Fibroblast of lung (primary cell): ENCODE results near the gene NUDT14. TPM values are rescaled to one million over a fixed set of nuclear protein-coding genes. Genes with fewer than 3 reads are reported as not detected.

ENCODE experiments used
- DNase-seq, 2 donors: peaks; one replicate each; pipeline versions ENCODE4 v3.0.0 to v3.0.0-alpha.2; 2010; ENCODE audit warnings: low read depth in 2 of 2
- H2AFZ ChIP-seq: 2 replicates; pipeline ENCODE4 v1.5.1; 2012; ENCODE audit warnings: low read length, control low read depth, inconsistent platforms
- H3K27ac ChIP-seq: 2 replicates; pipeline ENCODE4 v1.5.1; 2011; ENCODE audit warnings: low read length, control low read depth; ENCODE audit not compliant: insufficient read depth
- H3K27me3 ChIP-seq: 2 replicates; pipeline ENCODE4 v1.5.1; 2011; ENCODE audit warnings: mild to moderate bottlenecking, low read length; ENCODE audit not compliant: control insufficient read depth, insufficient read depth
- H3K36me3 ChIP-seq: 2 replicates; pipeline ENCODE4 v1.5.1; 2011; ENCODE audit warnings: low read length; ENCODE audit not compliant: control insufficient read depth, insufficient read depth
- H3K4me1 ChIP-seq: 2 replicates; pipeline ENCODE4 v1.5.1; 2011; ENCODE audit warnings: low read length; ENCODE audit not compliant: control insufficient read depth, insufficient read depth; ENCODE audit errors: extremely low read depth
- H3K4me2 ChIP-seq: 2 replicates; pipeline ENCODE4 v1.5.1; 2011; ENCODE audit warnings: low read length, control low read depth; ENCODE audit not compliant: insufficient read depth; ENCODE audit errors: extremely low read depth
- H3K4me3 ChIP-seq, 4 experiments: fragments of 200-600 bp in 1 of 4; sonication (generic) in 1 of 4; replicated peaks in 1 of 4; 2 replicates each; pipeline ENCODE4 v1.5.1; 2011 to 2016; ENCODE audit warnings: low read length in 4 of 4, low read depth in 3 of 4, mild to moderate bottlenecking in 3 of 4, control low read depth in 2 of 4, inconsistent platforms in 1 of 4, mixed read lengths in 1 of 4; ENCODE audit not compliant: insufficient read depth in 1 of 4; ENCODE audit errors: control extremely low read depth in 1 of 4
- H3K79me2 ChIP-seq: 2 replicates; pipeline ENCODE4 v1.5.1; 2012; ENCODE audit warnings: mild to moderate bottlenecking, low read length, inconsistent platforms; ENCODE audit not compliant: control insufficient read depth, insufficient read depth
- H3K9ac ChIP-seq: 2 replicates; pipeline ENCODE4 v1.5.1; 2011; ENCODE audit warnings: mild to moderate bottlenecking, low read length, control low read depth; ENCODE audit not compliant: insufficient read depth
- H3K9me3 ChIP-seq: 2 replicates; pipeline ENCODE4 v1.5.1; 2012; ENCODE audit warnings: low read depth, low read length; ENCODE audit not compliant: control insufficient read depth, insufficient read depth
- H4K20me1 ChIP-seq: 2 replicates; pipeline ENCODE4 v1.5.1; 2011; ENCODE audit warnings: low read length; ENCODE audit not compliant: control insufficient read depth, insufficient read depth; ENCODE audit errors: extremely low read depth
- EZH2 ChIP-seq: IDR thresholded peaks from 2 replicates; pipeline ENCODE4 v1.5.1; 2012; ENCODE audit warnings: low read length, control low read depth, mild to moderate bottlenecking; ENCODE audit errors: missing control alignments
- polyA plus RNA-seq, 2 donors: library from polyadenylated mRNA; depleted of rRNA in 1 of 2; stranded (reverse) in 1 of 2; unstranded in 1 of 2; fragments of >200 nt; gene quantifications; 2 replicates each; pipeline ENCODE4 v1.2.1, GENCODE V29; 2011 to 2012; ENCODE audit warnings: missing spikeins in 1 of 2
- total RNA-seq: library from RNA; depleted of rRNA; stranded (reverse); fragments of >200 nt; gene quantifications from 2 replicates; pipeline ENCODE4 v1.2.1, GENCODE V29; 2014
- TF ChIP-seq, protein P1 (sequence below), 2 donors: IDR thresholded peaks in 1 of 2; conservative IDR thresholded peaks in 1 of 2; 1 replicate in 1 of 2; 2 replicates in 1 of 2; pipeline ENCODE4 v1.5.1; 2011 to 2012; ENCODE audit warnings: low read length in 2 of 2, control low read depth in 1 of 2, inconsistent platforms in 1 of 2, low read depth in 1 of 2, mild to moderate bottlenecking in 1 of 2

Gene NUDT14
- total and polyA plus RNA-seq, 2 donors (not counting 1 experiment from before 2014, with no cell fraction given) = 6.7 to 14.2 TPM

DNA sequence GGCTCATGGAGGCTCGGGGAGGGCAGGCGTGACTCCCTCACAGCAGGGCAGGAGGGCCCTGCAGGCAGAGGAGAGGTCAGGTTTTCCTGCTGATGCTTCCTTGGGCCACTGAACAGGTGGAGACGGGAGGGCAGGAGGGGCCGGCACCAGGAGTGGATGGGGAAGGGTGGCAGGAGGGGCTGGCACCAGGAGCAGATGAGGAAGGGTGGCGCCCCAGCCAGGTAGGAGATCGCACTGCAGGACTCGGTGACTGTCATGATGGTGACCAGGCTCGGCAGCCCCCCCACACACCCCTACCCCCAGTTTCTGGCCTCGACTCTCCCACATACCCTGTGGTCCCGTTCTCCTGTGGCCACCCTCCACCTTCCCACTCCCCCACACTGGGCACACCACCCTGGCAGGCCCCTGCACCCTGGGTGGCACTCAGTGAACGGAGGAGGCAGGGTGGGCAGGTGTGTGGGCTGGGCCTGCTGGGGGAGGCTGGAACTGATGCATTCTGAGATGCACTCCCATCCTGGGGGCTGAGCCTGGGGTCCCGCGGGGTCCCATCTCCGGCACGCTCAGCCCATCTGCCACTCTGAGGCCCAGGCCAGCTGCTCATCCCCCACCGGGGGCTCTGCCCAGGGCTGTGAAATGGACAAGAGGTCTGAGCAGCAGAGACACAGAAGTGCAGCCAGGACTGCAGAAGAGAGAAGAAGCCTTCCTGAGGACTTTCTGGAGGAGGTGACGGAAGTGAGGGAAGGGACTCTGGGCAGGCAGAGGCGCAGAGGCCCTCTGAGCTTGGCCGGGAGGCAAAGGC is 2.8 kb downstream of the NUDT14 start:
- no peaks in the 10 kb centered on the region for H3K36me3 ChIP-seq
- H4K20me1 ChIP-seq = no peaks in the 10 kb centered on the region
- no peaks in the 10 kb centered on the region for H3K79me2 ChIP-seq
- no peaks in the 10 kb centered on the region for H3K9me3 ChIP-seq
- TF ChIP-seq, protein P1, sequence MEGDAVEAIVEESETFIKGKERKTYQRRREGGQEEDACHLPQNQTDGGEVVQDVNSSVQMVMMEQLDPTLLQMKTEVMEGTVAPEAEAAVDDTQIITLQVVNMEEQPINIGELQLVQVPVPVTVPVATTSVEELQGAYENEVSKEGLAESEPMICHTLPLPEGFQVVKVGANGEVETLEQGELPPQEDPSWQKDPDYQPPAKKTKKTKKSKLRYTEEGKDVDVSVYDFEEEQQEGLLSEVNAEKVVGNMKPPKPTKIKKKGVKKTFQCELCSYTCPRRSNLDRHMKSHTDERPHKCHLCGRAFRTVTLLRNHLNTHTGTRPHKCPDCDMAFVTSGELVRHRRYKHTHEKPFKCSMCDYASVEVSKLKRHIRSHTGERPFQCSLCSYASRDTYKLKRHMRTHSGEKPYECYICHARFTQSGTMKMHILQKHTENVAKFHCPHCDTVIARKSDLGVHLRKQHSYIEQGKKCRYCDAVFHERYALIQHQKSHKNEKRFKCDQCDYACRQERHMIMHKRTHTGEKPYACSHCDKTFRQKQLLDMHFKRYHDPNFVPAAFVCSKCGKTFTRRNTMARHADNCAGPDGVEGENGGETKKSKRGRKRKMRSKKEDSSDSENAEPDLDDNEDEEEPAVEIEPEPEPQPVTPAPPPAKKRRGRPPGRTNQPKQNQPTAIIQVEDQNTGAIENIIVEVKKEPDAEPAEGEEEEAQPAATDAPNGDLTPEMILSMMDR (conservative IDR thresholded peaks at IDR 0.05 in 1 of 2, IDR thresholded peaks at IDR 0.05 in 1 of 2; ENCODE audit: low read depth in 1 of 2, low read length in 2 of 2) = no peak
- TF ChIP-seq EZH2 = no peak
- no peak for DNase-seq
- no peak overlapping the region for H3K9ac ChIP-seq
- no peak overlapping the region for H3K4me3 ChIP-seq
- H3K4me1 ChIP-seq = no peaks in the 10 kb centered on the region
- H3K27me3 ChIP-seq = no peaks in the 10 kb centered on the region
- H3K4me2 ChIP-seq = no peak overlapping the region
- no peak overlapping the region for H2AFZ ChIP-seq
- H3K27ac ChIP-seq = no peak overlapping the region

GRCh38 chr14:105177082-105177481 is 4.0 kb downstream of the NUDT14 start:
- Histone ChIP-seq H3K4me2 (no peak overlapping the region), H3K9me3 (no peaks in the 10 kb centered on the region), H3K27ac (no peak overlapping the region), H3K79me2 (no peaks in the 10 kb centered on the region), H3K36me3 (no peaks in the 10 kb centered on the region), H3K4me3 (no peak overlapping the region), H4K20me1 (no peaks in the 10 kb centered on the region), H2AFZ (no peak overlapping the region), H3K27me3 (no peaks in the 10 kb centered on the region), H3K4me1 (no peaks in the 10 kb centered on the region), H3K9ac (no peak overlapping the region)
- TF ChIP-seq, protein P1 (conservative IDR thresholded peaks at IDR 0.05 in 1 of 2, IDR thresholded peaks at IDR 0.05 in 1 of 2; ENCODE audit: low read depth in 1 of 2, low read length in 2 of 2) = no peak
- no peak for TF ChIP-seq EZH2
- peak in 1 of 2 donors; percentile 6 for DNase-seq

DNA sequence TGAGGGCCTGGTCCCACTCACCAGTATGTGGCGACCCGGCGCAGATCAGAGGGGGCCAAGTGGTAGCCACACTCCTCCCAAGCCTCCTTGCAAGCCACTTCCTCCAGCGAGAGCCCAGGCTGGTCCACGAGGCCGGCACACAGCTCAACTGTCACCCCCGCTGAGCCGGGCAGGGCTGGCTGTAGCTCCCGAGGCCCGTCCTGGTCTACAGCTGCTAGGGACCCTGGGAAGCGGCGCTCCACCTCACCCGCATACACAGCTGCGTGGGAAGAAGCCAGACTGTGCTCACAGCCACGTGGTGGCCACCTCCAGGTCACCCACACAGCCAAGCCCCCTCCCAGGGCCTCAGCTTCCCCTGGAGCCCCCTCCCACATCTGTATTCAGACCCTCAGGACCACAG is 4.6 kb downstream of the NUDT14 start:
- TF ChIP-seq EZH2 = no peak
- TF ChIP-seq, protein P1 (conservative IDR thresholded peaks at IDR 0.05 in 1 of 2, IDR thresholded peaks at IDR 0.05 in 1 of 2; ENCODE audit: low read depth in 1 of 2, low read length in 2 of 2) = no peak
- H3K36me3 ChIP-seq = no peaks in the 10 kb centered on the region
- H3K79me2 ChIP-seq = no peaks in the 10 kb centered on the region
- H3K9ac ChIP-seq = no peak overlapping the region
- H3K4me3 ChIP-seq = no peak overlapping the region
- no peak overlapping the region for H3K4me2 ChIP-seq
- H3K9me3 ChIP-seq = no peaks in the 10 kb centered on the region
- no peaks in the 10 kb centered on the region for H3K27me3 ChIP-seq
- H3K4me1 ChIP-seq = no peaks in the 10 kb centered on the region
- no peak overlapping the region for H2AFZ ChIP-seq
- H3K27ac ChIP-seq = no peak overlapping the region
- no peaks in the 10 kb centered on the region for H4K20me1 ChIP-seq
- no peak for DNase-seq
